Sigmoid colon (tissue), 4 donors: ENCODE results near the gene GPATCH4.

Experiments
- POLR2AphosphoS5 ChIP-seq, 4 donors: sonication (generic); formaldehyde crosslinking; IDR thresholded peaks; one replicate each; pipeline ENCODE4 v1.6.1; 2017; ENCODE audit warnings: antibody characterized with exemption in 4 of 4
- TF ChIP-seq, protein P1 (sequence below), 4 experiments: fragments of 450-650 bp in 3 of 4; fragments of 200-600 bp in 1 of 4; IDR thresholded peaks; one replicate each; pipeline ENCODE4 v1.5.1; 2016 to 2019; ENCODE audit warnings: antibody characterized with exemption in 4 of 4, mild to moderate bottlenecking in 3 of 4, moderate library complexity in 2 of 4

- TF ChIP-seq, protein P1, sequence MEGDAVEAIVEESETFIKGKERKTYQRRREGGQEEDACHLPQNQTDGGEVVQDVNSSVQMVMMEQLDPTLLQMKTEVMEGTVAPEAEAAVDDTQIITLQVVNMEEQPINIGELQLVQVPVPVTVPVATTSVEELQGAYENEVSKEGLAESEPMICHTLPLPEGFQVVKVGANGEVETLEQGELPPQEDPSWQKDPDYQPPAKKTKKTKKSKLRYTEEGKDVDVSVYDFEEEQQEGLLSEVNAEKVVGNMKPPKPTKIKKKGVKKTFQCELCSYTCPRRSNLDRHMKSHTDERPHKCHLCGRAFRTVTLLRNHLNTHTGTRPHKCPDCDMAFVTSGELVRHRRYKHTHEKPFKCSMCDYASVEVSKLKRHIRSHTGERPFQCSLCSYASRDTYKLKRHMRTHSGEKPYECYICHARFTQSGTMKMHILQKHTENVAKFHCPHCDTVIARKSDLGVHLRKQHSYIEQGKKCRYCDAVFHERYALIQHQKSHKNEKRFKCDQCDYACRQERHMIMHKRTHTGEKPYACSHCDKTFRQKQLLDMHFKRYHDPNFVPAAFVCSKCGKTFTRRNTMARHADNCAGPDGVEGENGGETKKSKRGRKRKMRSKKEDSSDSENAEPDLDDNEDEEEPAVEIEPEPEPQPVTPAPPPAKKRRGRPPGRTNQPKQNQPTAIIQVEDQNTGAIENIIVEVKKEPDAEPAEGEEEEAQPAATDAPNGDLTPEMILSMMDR (IDR thresholded peaks at IDR 0.05), result no peak
- no peak for TF ChIP-seq POLR2AphosphoS5 (IDR thresholded peaks at IDR 0.05)
These were observed 34.8 kb downstream of the GPATCH4 start for GRCh38 chr1:156566436-156566835.
